ENCODE measurements around the gene MYO9B.
"Not testable (repeated sequence)": the region's sequence is repeated elsewhere in the genome, so short reads cannot be mapped to it uniquely, and the experiment has no call there.

Gene MYO9B

GRCh38 chr19:17145546-17146497, 70.2 kb downstream of the MYO9B start:
- H3K9me3 Mint-ChIP-seq, result no peaks in the 10 kb centered on the region
- ATAC-seq (ENCODE audit: low read depth) (no peak), DNase-seq (ENCODE audit: low spot score in 2 of 2) (no peak)
- no peaks in the 10 kb centered on the region for H3K27me3 Mint-ChIP-seq
- no peak overlapping the region for H3K27ac Mint-ChIP-seq
- peaks cover 18% of the 10 kb centered on the region for H3K36me3 Mint-ChIP-seq
- no peak overlapping the region for H3K4me3 Mint-ChIP-seq
- H3K4me1 Mint-ChIP-seq, result peaks cover 5% of the 10 kb centered on the region

DNA sequence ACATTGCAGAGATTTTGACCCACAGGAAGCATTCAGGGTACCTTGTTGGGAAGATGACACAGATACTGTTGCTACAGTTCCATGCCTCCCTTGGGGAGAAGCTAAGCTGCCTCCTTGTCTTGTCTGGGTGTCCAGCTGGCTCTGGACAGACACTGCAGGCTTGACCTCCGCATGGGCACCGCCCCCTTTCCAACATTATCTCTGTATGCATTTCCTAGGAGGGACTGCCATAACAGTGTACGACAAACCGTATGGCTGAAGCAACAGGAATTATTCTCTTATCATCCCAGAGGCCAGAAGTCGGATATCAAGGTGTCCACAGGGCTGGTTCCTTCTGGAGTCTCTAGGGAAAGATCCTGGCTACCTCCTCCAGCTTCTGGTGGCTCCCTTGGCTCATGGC, 72.6 kb downstream of the MYO9B start:
- no peaks in the 10 kb centered on the region for H3K9me3 Mint-ChIP-seq
- no peak overlapping the region for H3K27ac Mint-ChIP-seq
- no peaks in the 10 kb centered on the region for H3K27me3 Mint-ChIP-seq
- H3K4me1 Mint-ChIP-seq, result peaks cover 5% of the 10 kb centered on the region
- no peak overlapping the region for H3K4me3 Mint-ChIP-seq
- DNase-seq (ENCODE audit: low spot score in 2 of 2) (no peak), ATAC-seq (ENCODE audit: low read depth) (no peak)
- H3K36me3 Mint-ChIP-seq, result peaks cover 20% of the 10 kb centered on the region

- Mint-ChIP-seq H3K9me3 (no peaks in the 10 kb centered on the region), H3K4me1 (peaks cover 5% of the 10 kb centered on the region), H3K27ac (no peak overlapping the region), H3K4me3 (no peak overlapping the region), H3K27me3 (no peaks in the 10 kb centered on the region), H3K36me3 (peaks cover 23% of the 10 kb centered on the region)
- no peak for ATAC-seq (ENCODE audit: low read depth)
- DNase-seq (ENCODE audit: low spot score in 2 of 2), result no peak
Observed at GRCh38 chr19:17149393-17150135, 74.0 kb downstream of the MYO9B start.

DNA sequence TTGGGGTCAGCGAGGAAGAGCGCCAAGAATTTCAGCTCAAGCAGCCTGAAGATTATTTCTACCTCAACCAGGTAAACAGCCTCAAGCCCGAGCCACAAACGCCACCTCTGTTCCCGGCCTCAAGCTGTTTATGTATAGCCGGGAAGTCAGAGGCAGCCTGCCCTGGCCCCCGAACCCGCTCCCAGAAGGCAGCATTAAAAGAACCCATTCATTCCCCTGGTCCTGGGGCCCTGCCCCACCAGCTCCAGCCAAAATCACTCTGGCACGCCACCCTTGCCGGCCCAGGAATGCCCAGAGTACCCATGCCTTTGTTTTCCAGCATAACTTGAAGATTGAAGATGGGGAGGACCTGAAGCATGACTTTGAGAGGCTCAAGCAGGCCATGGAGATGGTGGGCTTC, 78.4 kb downstream of the MYO9B start:
- Mint-ChIP-seq H3K36me3 (peaks cover 23% of the 10 kb centered on the region), H3K27me3 (no peaks in the 10 kb centered on the region), H3K9me3 (no peaks in the 10 kb centered on the region), H3K4me1 (peaks cover 5% of the 10 kb centered on the region), H3K4me3 (no peak overlapping the region), H3K27ac (no peak overlapping the region)
- DNase-seq (ENCODE audit: low spot score in 2 of 2) (no peak), ATAC-seq (ENCODE audit: low read depth) (no peak)

DNA sequence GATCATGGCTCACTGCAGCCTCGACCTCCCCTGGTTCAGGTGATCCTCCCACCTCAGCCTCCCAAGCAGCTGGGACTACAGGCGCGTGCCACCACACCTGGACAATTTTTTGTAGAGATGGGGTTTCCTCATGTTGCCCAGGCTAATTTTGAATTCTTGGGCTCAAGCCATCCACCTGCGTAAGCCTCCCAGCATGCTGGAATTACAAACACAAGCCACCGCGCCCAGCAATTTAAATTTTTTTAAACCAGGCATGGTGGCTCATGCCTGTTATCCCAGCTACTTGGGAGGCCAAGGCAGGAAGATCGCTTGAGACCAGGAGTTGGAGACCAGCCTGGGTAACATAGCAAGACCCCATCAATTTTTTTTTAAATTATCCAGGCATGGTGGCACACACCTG, 79.7 kb downstream of the MYO9B start:
- no peak overlapping the region for H3K27ac Mint-ChIP-seq
- ATAC-seq (ENCODE audit: low read depth) (no peak), DNase-seq (ENCODE audit: low spot score in 2 of 2) (no peak)
- H3K27me3 Mint-ChIP-seq, result no peaks in the 10 kb centered on the region
- H3K4me3 Mint-ChIP-seq, result no peak overlapping the region
- H3K9me3 Mint-ChIP-seq, result no peaks in the 10 kb centered on the region
- H3K4me1 Mint-ChIP-seq, result peaks cover 5% of the 10 kb centered on the region
- H3K36me3 Mint-ChIP-seq, result peaks cover 29% of the 10 kb centered on the region

GRCh38 chr19:17156296-17156946, 80.8 kb downstream of the MYO9B start:
- DNase-seq (ENCODE audit: low spot score in 2 of 2) (no peak), ATAC-seq (ENCODE audit: low read depth) (no peak)
- H3K4me1 Mint-ChIP-seq, result peaks cover 3% of the 10 kb centered on the region
- H3K27ac Mint-ChIP-seq, result peak overlapping the region; percentile 53
- H3K27me3 Mint-ChIP-seq, result no peaks in the 10 kb centered on the region
- peaks cover 30% of the 10 kb centered on the region for H3K36me3 Mint-ChIP-seq
- H3K9me3 Mint-ChIP-seq, result no peaks in the 10 kb centered on the region
- no peak overlapping the region for H3K4me3 Mint-ChIP-seq

- H3K9me3 Mint-ChIP-seq, result no peaks in the 10 kb centered on the region
- peaks cover 28% of the 10 kb centered on the region for H3K36me3 Mint-ChIP-seq
- H3K4me3 Mint-ChIP-seq, result no peak overlapping the region
- H3K27me3 Mint-ChIP-seq, result no peaks in the 10 kb centered on the region
- H3K4me1 Mint-ChIP-seq, result no peaks in the 10 kb centered on the region
- DNase-seq (ENCODE audit: low spot score in 2 of 2), result no peak
- ATAC-seq (ENCODE audit: low read depth), result peak; percentile 91
- H3K27ac Mint-ChIP-seq, result peak overlapping the region; percentile 53
Observed at GRCh38 chr19:17156947-17157302, 81.3 kb downstream of the MYO9B start.

DNA sequence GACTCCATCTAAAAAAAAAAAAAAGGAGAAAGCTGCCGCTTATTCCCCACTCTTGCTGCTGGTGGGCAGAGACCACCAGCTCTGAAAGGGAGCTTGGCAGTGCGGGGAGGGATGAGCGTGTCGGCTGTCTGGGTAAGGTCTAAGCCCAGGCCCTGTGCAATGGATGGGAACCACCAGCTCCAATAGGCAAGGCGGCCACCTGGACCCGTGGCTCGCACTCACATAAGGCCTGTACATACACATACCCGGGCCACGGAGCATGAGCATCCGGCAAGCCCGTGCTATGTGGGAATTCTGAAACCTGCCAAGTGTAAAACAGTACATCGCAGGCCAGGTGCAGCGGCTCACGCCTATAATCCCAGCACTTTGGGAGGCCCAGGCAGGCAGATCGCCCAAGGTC, 83.0 kb downstream of the MYO9B start:
- Mint-ChIP-seq H3K4me3 (no peak overlapping the region), H3K36me3 (peaks cover 35% of the 10 kb centered on the region), H3K27ac (no peak overlapping the region), H3K9me3 (no peaks in the 10 kb centered on the region), H3K4me1 (no peaks in the 10 kb centered on the region), H3K27me3 (no peaks in the 10 kb centered on the region)
- ATAC-seq (ENCODE audit: low read depth) (no peak), DNase-seq (ENCODE audit: low spot score in 2 of 2) (no peak)

DNA sequence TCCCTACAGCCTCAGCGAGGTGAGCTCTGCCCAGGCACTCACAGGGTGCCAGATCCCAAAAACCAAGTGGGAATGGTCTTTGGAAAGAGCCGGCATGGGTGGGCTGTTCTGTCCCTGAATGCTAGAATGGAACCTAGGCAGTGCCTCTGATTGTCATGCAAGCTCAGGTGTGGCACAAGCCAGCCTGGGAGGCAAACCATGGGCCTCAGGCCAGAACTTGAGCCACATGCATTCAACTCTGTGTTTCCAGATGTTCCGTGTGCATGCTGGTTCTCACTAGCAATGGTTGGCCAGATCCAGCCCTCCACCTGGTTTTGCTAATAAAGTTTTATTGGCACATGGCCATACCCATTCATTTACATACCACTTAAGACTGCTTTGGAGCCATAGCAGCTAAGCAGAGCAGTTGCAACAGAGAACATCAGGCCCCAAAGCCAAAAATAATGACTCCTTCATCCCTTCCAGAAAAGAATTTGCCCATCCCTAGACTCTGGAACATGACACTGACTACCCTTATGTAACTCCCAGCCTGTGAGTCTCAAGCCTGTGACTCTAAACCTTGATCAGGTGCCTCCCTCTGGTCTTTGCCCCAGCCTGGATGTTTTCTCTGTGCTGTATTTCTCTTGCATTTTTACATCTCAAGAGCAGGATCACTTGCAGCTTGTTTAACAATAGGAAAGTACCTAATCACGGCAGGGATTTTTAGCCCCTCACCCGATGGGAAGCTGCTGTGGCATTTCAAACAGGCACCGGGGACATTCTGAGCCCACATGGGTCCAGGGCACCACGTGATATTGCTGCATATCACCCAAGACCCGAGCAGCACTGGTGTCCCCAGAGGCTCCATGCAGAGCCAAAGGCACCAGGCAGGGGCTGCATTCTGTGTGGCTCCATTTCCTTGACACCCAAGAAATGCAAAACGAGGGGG, 84.2 kb downstream of the MYO9B start:
- DNase-seq (ENCODE audit: low spot score in 2 of 2) (no peak), ATAC-seq (ENCODE audit: low read depth) (no peak)
- H3K36me3 Mint-ChIP-seq, result peaks cover 42% of the 10 kb centered on the region
- no peaks in the 10 kb centered on the region for H3K4me1 Mint-ChIP-seq
- no peaks in the 10 kb centered on the region for H3K27me3 Mint-ChIP-seq
- H3K9me3 Mint-ChIP-seq, result no peaks in the 10 kb centered on the region
- H3K27ac Mint-ChIP-seq, result peak overlapping the region; percentile 69
- no peak overlapping the region for H3K4me3 Mint-ChIP-seq

GRCh38 chr19:17160908-17161307, 85.3 kb downstream of the MYO9B start:
- no peak overlapping the region for H3K27ac Mint-ChIP-seq
- ATAC-seq (ENCODE audit: low read depth) (no peak), DNase-seq (ENCODE audit: low spot score in 2 of 2) (no peak)

GRCh38 chr19:17162131-17162530, 86.6 kb downstream of the MYO9B start:
- H3K36me3 Mint-ChIP-seq, result peaks cover 46% of the 10 kb centered on the region

More at GRCh38 chr19:17160908-17161307, 85.3 kb downstream of the MYO9B start:
- H3K4me1 Mint-ChIP-seq, result no peaks in the 10 kb centered on the region
- no peaks in the 10 kb centered on the region for H3K27me3 Mint-ChIP-seq
- no peaks in the 10 kb centered on the region for H3K9me3 Mint-ChIP-seq
- H3K36me3 Mint-ChIP-seq, result peaks cover 45% of the 10 kb centered on the region
- H3K4me3 Mint-ChIP-seq, result no peak overlapping the region

GRCh38 chr19:17162580-17162979, 87.0 kb downstream of the MYO9B start:
- ATAC-seq (ENCODE audit: low read depth) (no peak), DNase-seq (ENCODE audit: low spot score in 2 of 2) (no peak)
- Mint-ChIP-seq H3K36me3 (peaks cover 44% of the 10 kb centered on the region), H3K4me1 (no peaks in the 10 kb centered on the region), H3K27me3 (no peaks in the 10 kb centered on the region), H3K9me3 (no peaks in the 10 kb centered on the region), H3K27ac (no peak overlapping the region), H3K4me3 (no peak overlapping the region)

More at GRCh38 chr19:17162131-17162530, 86.6 kb downstream of the MYO9B start:
- not testable (repeated sequence) for DNase-seq (ENCODE audit: low spot score in 2 of 2); H3K27me3 Mint-ChIP-seq; H3K4me1 Mint-ChIP-seq; ATAC-seq (ENCODE audit: low read depth); H3K27ac Mint-ChIP-seq; H3K4me3 Mint-ChIP-seq; H3K9me3 Mint-ChIP-seq

DNA sequence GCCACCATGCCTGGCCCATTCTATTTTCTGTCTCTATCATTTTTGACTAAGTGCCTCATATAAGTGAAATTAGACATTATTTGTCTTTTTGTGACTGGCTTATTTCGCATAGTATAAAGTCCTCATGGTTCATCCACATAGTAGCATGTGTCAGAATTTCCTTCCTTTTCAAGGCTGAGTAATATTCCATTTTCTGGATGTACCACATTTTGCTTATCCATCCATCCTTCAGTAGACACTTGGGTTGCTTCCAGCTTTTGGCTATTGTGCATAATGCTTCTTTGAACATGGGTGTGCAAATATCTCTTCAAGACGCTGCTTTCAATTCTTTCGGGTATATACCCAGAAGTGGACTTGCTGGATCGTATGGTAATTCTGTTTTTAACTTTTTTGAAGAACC, 88.1 kb downstream of the MYO9B start:
- H3K27ac Mint-ChIP-seq, result no peak overlapping the region
- H3K27me3 Mint-ChIP-seq, result no peaks in the 10 kb centered on the region
- no peaks in the 10 kb centered on the region for H3K4me1 Mint-ChIP-seq
- H3K4me3 Mint-ChIP-seq, result no peak overlapping the region
- ATAC-seq (ENCODE audit: low read depth), result no peak
- H3K9me3 Mint-ChIP-seq, result no peaks in the 10 kb centered on the region
- no peak for DNase-seq (ENCODE audit: low spot score in 2 of 2)
- peaks cover 44% of the 10 kb centered on the region for H3K36me3 Mint-ChIP-seq
